HEK293 (cell line): ENCODE measurements around the gene SLC38A8.

ENCODE experiments used
- CTCF ChIA-PET: fragments of 350-600 bp; formaldehyde crosslinking; extraction: SDS; loops from one replicate; lab custom pipeline; 2021; ENCODE audit warnings: antibody characterized with exemption; lab: Yijun Ruan, JAX
- POLR2A ChIA-PET: fragments of 300-600 bp; formaldehyde crosslinking; extraction: SDS; loops from one replicate; lab custom pipeline; 2020; ENCODE audit warnings: antibody characterized with exemption, inconsistent platforms; lab: Yijun Ruan, JAX
- H3K27ac ChIP-seq: fragments of 200-500 bp; sonication (Bioruptor generic); 2 replicates; pipeline ENCODE4 v1.5.1; 2014; ENCODE audit warnings: low read depth, low read length, control low read depth, inconsistent platforms; ENCODE audit errors: extremely low read depth
- H3K36me3 ChIP-seq, 2 experiments: fragments of 200-500 bp in 1 of 2; sonication (Bioruptor generic) in 1 of 2; 1 replicate in 1 of 2; 2 replicates in 1 of 2; pipeline ENCODE4 v1.5.1; 2014 to 2017; ENCODE audit warnings: inconsistent platforms in 2 of 2, low read length in 2 of 2; ENCODE audit not compliant: control insufficient read depth in 2 of 2, insufficient read depth in 1 of 2
- H3K4me1 ChIP-seq: fragments of 200-500 bp; sonication (Bioruptor generic); 2 replicates; pipeline ENCODE4 v1.5.1; 2014; ENCODE audit warnings: mild to moderate bottlenecking, low read length, inconsistent platforms; ENCODE audit not compliant: control insufficient read depth, insufficient read depth
- H3K4me3 ChIP-seq: 2 replicates; pipeline ENCODE4 v1.5.1; 2011; ENCODE audit warnings: low read depth, mild to moderate bottlenecking, control low read depth, low read length, moderate library complexity
- H3K9me3 ChIP-seq: fragments of 200-500 bp; sonication (Bioruptor generic); 2 replicates; pipeline ENCODE4 v1.5.1; 2014; ENCODE audit warnings: low read depth, low read length, inconsistent platforms; ENCODE audit not compliant: control insufficient read depth, insufficient read depth
- BCL11B ChIP-seq: fragments of 450-650 bp; formaldehyde crosslinking; IDR thresholded peaks from 2 replicates; pipeline ENCODE4 v1.5.1; 2016; ENCODE audit warnings: low read depth, missing biosample characterization, missing genetic modification characterization
- EGR2 ChIP-seq: fragments of 450-650 bp; formaldehyde crosslinking; IDR thresholded peaks from 2 replicates; pipeline ENCODE4 v1.5.1; 2016; ENCODE audit warnings: low read depth, missing biosample characterization, missing genetic modification characterization
- KLF16 ChIP-seq: fragments of 450-650 bp; formaldehyde crosslinking; IDR thresholded peaks from 2 replicates; pipeline ENCODE4 v1.5.1; 2017; ENCODE audit warnings: missing biosample characterization, missing genetic modification characterization
- KLF8 ChIP-seq: fragments of 450-650 bp; formaldehyde crosslinking; IDR thresholded peaks from 2 replicates; pipeline ENCODE4 v1.5.1; 2016; ENCODE audit warnings: missing biosample characterization, missing genetic modification characterization
- SCRT2 ChIP-seq: fragments of 450-650 bp; formaldehyde crosslinking; IDR thresholded peaks from 2 replicates; pipeline ENCODE4 v1.5.1; 2016; ENCODE audit warnings: missing biosample characterization, missing genetic modification characterization
- YY2 ChIP-seq: fragments of 450-650 bp; formaldehyde crosslinking; IDR thresholded peaks from 2 replicates; pipeline ENCODE4 v1.5.1; 2016; ENCODE audit warnings: missing biosample characterization, missing genetic modification characterization
- ZEB2 ChIP-seq: fragments of 450-650 bp; formaldehyde crosslinking; IDR thresholded peaks from 2 replicates; pipeline ENCODE4 v1.5.1; 2016; ENCODE audit warnings: missing biosample characterization, missing genetic modification characterization
- ZNF121 ChIP-seq: fragments of 450-650 bp; formaldehyde crosslinking; IDR thresholded peaks from 2 replicates; pipeline ENCODE4 v1.5.1; 2016; ENCODE audit warnings: missing biosample characterization, missing genetic modification characterization
- ZNF221 ChIP-seq: fragments of 450-650 bp; formaldehyde crosslinking; IDR thresholded peaks from 2 replicates; pipeline ENCODE4 v1.5.1; 2017; ENCODE audit warnings: missing biosample characterization, missing genetic modification characterization, borderline replicate concordance
- ZNF433 ChIP-seq: fragments of 450-650 bp; formaldehyde crosslinking; IDR thresholded peaks from 2 replicates; pipeline ENCODE4 v1.5.1; 2016; ENCODE audit warnings: missing biosample characterization, missing genetic modification characterization, low read depth
- ZNF624 ChIP-seq: fragments of 450-650 bp; formaldehyde crosslinking; IDR thresholded peaks from 2 replicates; pipeline ENCODE4 v1.5.1; 2017; ENCODE audit warnings: missing biosample characterization, missing genetic modification characterization
- ZNF747 ChIP-seq: fragments of 450-650 bp; formaldehyde crosslinking; IDR thresholded peaks from 2 replicates; pipeline ENCODE4 v1.5.1; 2016; ENCODE audit warnings: missing biosample characterization, missing genetic modification characterization
- ZNF843 ChIP-seq: fragments of 450-650 bp; formaldehyde crosslinking; IDR thresholded peaks from 2 replicates; pipeline ENCODE4 v1.5.1; 2016; ENCODE audit warnings: missing biosample characterization, missing genetic modification characterization
- TF ChIP-seq, protein P1 (sequence below): fragments of 450-650 bp; formaldehyde crosslinking; IDR thresholded peaks from 2 replicates; pipeline ENCODE4 v1.5.1; 2017; ENCODE audit warnings: missing biosample characterization, missing genetic modification characterization
- TF ChIP-seq, protein P2 (sequence below): fragments of 450-650 bp; formaldehyde crosslinking; IDR thresholded peaks from 2 replicates; pipeline ENCODE4 v1.5.1; 2016; ENCODE audit warnings: missing biosample characterization, missing genetic modification characterization
- TF ChIP-seq, protein P3 (sequence below): fragments of 450-650 bp; formaldehyde crosslinking; conservative IDR thresholded peaks from 2 replicates; pipeline ENCODE4 v1.5.1; 2016; ENCODE audit warnings: low read depth, missing biosample characterization, missing genetic modification characterization
- TF ChIP-seq, protein P4 (sequence below): fragments of 450-650 bp; formaldehyde crosslinking; IDR thresholded peaks from 2 replicates; pipeline ENCODE4 v1.5.1; 2016; ENCODE audit warnings: missing biosample characterization, missing genetic modification characterization

The SLC38A8 gene

DNA sequence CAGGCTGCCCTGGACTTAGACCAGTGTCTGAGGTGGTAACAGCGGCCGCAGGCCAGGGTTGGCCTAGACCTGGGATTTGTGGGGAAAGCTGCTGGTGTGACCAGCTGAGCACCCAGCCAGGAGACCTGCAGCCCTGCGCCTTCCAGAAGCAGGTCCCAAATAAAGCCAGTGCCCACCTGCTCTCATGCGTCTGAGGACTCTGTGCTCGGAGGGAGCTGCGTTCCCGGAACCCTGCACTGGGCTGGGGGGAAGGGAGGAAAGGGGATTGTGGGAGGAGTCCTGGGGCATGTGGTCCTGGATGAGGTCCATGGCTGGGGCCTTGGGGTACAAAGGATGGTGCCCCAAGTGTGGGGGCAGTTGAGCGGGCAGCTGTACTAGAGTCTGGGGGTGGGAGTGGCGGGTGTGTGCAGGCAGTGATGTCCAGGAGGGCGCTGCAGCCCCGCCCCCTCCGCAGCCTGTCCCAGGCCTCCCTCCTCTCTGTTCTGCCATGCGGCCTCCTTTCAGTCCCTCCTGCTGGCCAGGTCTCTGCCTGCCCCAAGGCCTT, 76.4 kb downstream of the SLC38A8 start (continued):
- no peak for TF ChIP-seq ZNF747
- TF ChIP-seq, protein P1, sequence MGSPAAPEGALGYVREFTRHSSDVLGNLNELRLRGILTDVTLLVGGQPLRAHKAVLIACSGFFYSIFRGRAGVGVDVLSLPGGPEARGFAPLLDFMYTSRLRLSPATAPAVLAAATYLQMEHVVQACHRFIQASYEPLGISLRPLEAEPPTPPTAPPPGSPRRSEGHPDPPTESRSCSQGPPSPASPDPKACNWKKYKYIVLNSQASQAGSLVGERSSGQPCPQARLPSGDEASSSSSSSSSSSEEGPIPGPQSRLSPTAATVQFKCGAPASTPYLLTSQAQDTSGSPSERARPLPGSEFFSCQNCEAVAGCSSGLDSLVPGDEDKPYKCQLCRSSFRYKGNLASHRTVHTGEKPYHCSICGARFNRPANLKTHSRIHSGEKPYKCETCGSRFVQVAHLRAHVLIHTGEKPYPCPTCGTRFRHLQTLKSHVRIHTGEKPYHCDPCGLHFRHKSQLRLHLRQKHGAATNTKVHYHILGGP: no peak
- no peak for TF ChIP-seq YY2 (tag by site-specific recombination)
- TF ChIP-seq ZNF121 (tag by site-specific recombination): no peak
- no peak for TF ChIP-seq ZNF843 (tag by site-specific recombination)
- no peak for TF ChIP-seq ZNF624 (tag by site-specific recombination)
- no peak for TF ChIP-seq BCL11B (tag by site-specific recombination)
- TF ChIP-seq KLF8 (tag by site-specific recombination): no peak
- TF ChIP-seq SCRT2 (tag by site-specific recombination): no peak

DNA sequence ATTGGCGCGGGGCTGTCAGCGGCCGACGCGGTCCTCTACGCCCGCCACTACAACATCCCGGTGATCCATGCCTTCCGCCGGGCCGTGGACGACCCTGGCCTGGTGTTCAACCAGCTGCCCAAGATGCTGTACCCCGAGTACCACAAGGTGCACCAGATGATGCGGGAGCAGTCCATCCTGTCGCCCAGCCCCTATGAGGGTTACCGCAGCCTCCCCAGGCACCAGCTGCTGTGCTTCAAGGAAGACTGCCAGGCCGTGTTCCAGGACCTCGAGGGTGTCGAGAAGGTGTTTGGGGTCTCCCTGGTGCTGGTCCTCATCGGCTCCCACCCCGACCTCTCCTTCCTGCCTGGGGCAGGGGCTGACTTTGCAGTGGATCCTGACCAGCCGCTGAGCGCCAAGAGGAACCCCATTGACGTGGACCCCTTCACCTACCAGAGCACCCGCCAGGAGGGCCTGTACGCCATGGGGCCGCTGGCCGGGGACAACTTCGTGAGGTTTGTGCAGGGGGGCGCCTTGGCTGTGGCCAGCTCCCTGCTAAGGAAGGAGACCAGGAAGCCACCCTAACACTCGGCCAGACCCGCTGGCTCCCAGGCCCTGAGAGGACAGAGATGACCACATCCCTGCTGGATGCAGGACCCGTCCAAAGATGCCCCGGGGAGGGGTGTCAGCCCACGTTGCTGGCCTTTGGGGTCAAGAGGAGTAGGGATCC, 77.0 kb downstream of the SLC38A8 start:
- H3K9me3 ChIP-seq: no peaks in the 10 kb centered on the region
- ChIA-PET CTCF (interaction anchor here (0.5 to 2.3 kb wide), 6 partner anchors 97 to 1003 kb away, joined by 3 to 16 read pairs (median 4); no protein-coding TSS in a partner anchor), POLR2A (no interaction called here)

More for the DNA sequence above, 77.0 kb downstream of the SLC38A8 start:
- no peaks in the 10 kb centered on the region for H3K36me3 ChIP-seq
- no peaks in the 10 kb centered on the region for H3K4me1 ChIP-seq
- no peak overlapping the region for H3K27ac ChIP-seq
- TF ChIP-seq KLF16 (tag by site-specific recombination) (no peak), ZNF433 (tag by site-specific recombination) (no peak), ZNF221 (tag by site-specific recombination) (no peak), ZEB2 (no peak), EGR2 (tag by site-specific recombination) (no peak)
- TF ChIP-seq, protein P2, sequence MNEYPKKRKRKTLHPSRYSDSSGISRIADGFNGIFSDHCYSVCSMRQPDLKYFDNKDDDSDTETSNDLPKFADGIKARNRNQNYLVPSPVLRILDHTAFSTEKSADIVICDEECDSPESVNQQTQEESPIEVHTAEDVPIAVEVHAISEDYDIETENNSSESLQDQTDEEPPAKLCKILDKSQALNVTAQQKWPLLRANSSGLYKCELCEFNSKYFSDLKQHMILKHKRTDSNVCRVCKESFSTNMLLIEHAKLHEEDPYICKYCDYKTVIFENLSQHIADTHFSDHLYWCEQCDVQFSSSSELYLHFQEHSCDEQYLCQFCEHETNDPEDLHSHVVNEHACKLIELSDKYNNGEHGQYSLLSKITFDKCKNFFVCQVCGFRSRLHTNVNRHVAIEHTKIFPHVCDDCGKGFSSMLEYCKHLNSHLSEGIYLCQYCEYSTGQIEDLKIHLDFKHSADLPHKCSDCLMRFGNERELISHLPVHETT (tag by site-specific recombination): no peak
- TF ChIP-seq, protein P3, sequence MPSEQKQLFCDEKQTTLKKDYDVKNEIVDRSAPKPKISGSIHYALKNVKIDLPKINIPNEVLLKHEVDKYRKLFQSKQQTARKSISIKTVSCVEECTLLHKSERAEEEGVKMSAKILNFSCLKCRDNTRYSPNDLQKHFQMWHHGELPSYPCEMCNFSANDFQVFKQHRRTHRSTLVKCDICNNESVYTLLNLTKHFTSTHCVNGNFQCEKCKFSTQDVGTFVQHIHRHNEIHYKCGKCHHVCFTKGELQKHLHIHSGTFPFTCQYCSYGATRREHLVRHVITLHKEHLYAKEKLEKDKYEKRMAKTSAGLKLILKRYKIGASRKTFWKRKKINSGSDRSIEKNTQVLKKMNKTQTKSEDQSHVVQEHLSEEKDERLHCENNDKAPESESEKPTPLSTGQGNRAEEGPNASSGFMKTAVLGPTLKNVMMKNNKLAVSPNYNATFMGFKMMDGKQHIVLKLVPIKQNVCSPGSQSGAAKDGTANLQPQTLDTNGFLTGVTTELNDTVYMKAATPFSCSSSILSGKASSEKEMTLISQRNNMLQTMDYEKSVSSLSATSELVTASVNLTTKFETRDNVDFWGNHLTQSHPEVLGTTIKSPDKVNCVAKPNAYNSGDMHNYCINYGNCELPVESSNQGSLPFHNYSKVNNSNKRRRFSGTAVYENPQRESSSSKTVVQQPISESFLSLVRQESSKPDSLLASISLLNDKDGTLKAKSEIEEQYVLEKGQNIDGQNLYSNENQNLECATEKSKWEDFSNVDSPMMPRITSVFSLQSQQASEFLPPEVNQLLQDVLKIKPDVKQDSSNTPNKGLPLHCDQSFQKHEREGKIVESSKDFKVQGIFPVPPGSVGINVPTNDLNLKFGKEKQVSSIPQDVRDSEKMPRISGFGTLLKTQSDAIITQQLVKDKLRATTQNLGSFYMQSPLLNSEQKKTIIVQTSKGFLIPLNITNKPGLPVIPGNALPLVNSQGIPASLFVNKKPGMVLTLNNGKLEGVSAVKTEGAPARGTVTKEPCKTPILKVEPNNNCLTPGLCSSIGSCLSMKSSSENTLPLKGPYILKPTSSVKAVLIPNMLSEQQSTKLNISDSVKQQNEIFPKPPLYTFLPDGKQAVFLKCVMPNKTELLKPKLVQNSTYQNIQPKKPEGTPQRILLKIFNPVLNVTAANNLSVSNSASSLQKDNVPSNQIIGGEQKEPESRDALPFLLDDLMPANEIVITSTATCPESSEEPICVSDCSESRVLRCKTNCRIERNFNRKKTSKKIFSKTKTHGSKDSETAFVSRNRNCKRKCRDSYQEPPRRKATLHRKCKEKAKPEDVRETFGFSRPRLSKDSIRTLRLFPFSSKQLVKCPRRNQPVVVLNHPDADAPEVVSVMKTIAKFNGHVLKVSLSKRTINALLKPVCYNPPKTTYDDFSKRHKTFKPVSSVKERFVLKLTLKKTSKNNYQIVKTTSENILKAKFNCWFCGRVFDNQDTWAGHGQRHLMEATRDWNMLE: no peak
- TF ChIP-seq, protein P4, sequence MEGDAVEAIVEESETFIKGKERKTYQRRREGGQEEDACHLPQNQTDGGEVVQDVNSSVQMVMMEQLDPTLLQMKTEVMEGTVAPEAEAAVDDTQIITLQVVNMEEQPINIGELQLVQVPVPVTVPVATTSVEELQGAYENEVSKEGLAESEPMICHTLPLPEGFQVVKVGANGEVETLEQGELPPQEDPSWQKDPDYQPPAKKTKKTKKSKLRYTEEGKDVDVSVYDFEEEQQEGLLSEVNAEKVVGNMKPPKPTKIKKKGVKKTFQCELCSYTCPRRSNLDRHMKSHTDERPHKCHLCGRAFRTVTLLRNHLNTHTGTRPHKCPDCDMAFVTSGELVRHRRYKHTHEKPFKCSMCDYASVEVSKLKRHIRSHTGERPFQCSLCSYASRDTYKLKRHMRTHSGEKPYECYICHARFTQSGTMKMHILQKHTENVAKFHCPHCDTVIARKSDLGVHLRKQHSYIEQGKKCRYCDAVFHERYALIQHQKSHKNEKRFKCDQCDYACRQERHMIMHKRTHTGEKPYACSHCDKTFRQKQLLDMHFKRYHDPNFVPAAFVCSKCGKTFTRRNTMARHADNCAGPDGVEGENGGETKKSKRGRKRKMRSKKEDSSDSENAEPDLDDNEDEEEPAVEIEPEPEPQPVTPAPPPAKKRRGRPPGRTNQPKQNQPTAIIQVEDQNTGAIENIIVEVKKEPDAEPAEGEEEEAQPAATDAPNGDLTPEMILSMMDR (tag by site-specific recombination): no peak
- TF ChIP-seq, all 188 proteins: peak for 0
- H3K4me3 ChIP-seq: no peak overlapping the region
